ENCODE measurements around the gene HNRNPUL1. TPM values are rescaled to one million over a fixed set of nuclear protein-coding genes. Genes with fewer than 3 reads are reported as not detected.
A peak's percentile ranks its signal among the peaks of the same experiment; 100 is the strongest.
"Not testable (repeated sequence)": the region's sequence is repeated elsewhere in the genome, so short reads cannot be mapped to it uniquely, and the experiment has no call there.

The HNRNPUL1 gene
- total RNA-seq, 1 donor, result 114 TPM

GRCh38 chr19:41276231-41276630 lies 12.1 kb downstream of the HNRNPUL1 start:
- Histone ChIP-seq H3K27me3 (ENCODE audit: insufficient read depth, low read length) (no peaks in the 10 kb centered on the region), H3K79me2 (ENCODE audit: insufficient read depth, low read length) (peaks cover 22% of the 10 kb centered on the region), H3K36me3 (ENCODE audit: insufficient read depth, low read length) (peaks cover 96% of the 10 kb centered on the region), H3K4me3 (ENCODE audit: insufficient read depth, low read length) (no peak overlapping the region), H3K4me2 (ENCODE audit: insufficient read depth, low read length) (no peak overlapping the region), H3K9me3 (ENCODE audit: low read depth, low read length) (no peaks in the 10 kb centered on the region), H3K4me1 (ENCODE audit: insufficient read depth, low read length) (no peaks in the 10 kb centered on the region), H3K27ac (ENCODE audit: low read depth, low read length) (peak overlapping the region; percentile 15), H2AFZ (ENCODE audit: low read length) (no peak overlapping the region), H4K20me1 (ENCODE audit: insufficient read depth, low read length) (peaks cover 21% of the 10 kb centered on the region)
- no peak for DNase-seq (ENCODE audit: insufficient read length, low spot score, missing footprints)
- no peak for TF ChIP-seq CTCF (IDR thresholded peaks at IDR 0.05; ENCODE audit: extremely low read depth, low read depth, low read length)

DNA sequence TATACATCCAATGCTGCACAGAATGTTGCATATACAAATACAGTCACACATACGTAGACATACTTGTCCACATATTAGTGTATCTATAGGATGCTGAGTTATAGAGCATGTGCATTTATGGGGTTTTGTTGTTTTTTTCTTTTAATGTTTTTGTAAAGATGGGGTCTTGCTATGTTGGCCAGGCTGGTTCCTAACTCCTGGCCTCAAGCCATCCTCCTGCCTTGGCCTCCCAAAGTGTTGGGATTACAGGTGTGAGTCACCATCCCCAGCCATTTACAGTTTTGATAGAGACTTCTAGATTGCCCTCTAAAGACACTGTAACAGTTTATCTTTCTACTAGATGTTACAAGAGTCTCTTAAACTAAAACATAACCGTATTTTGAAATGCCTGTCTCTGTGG lies 14.3 kb downstream of the HNRNPUL1 start:
- Histone ChIP-seq H4K20me1 (ENCODE audit: insufficient read depth, low read length) (peaks cover 11% of the 10 kb centered on the region), H3K4me2 (ENCODE audit: insufficient read depth, low read length) (no peak overlapping the region), H2AFZ (ENCODE audit: low read length) (no peak overlapping the region), H3K79me2 (ENCODE audit: insufficient read depth, low read length) (peaks cover 10% of the 10 kb centered on the region), H3K36me3 (ENCODE audit: insufficient read depth, low read length) (peaks cover 94% of the 10 kb centered on the region), H3K9me3 (ENCODE audit: low read depth, low read length) (no peaks in the 10 kb centered on the region), H3K27ac (ENCODE audit: low read depth, low read length) (no peak overlapping the region), H3K27me3 (ENCODE audit: insufficient read depth, low read length) (no peaks in the 10 kb centered on the region), H3K4me3 (ENCODE audit: insufficient read depth, low read length) (no peak overlapping the region), H3K4me1 (ENCODE audit: insufficient read depth, low read length) (no peaks in the 10 kb centered on the region)
- no peak for TF ChIP-seq CTCF (IDR thresholded peaks at IDR 0.05; ENCODE audit: extremely low read depth, low read depth, low read length)
- no peak for DNase-seq (ENCODE audit: insufficient read length, low spot score, missing footprints)

DNA sequence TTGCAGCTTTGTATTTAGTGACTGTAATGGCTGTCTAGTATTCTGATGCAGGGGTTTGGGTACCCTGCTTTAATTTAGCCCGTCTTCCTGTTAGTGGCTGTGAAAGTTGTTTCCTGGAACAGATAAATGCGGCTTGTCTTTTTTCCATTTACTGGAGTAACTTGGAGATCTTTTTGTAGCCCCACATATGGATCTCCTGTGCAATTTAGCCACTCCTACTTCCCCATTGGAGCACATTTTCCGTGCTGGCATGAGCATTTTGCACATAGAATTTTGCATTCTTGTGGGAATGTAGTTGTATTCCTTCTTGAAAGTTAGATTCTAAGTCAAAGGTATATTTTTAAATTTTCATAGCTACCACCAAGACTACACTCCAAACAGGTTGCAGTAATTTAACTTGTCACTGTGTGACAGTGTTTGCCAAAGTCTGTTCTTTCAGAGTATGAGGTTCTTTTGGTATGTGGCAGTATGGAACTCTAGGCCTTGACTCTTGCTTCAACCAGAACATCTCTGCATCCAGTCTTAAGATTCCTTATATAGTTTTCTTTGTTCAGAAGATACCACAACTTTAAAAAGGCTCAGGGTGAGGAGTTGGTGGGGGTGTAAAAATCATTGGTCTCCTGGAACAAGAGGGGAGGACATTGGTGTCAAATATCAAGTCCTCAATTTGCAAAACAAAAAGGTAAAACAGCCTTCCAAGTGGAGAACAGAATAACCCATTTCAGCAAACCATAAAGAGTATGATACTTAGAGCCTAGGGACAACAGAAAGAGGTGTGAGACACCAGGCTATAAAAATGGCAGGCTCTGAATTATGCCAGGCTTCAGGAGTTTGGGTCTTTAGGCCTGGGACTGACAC lies 24.7 kb downstream of the HNRNPUL1 start:
- peaks cover 87% of the 10 kb centered on the region for H3K36me3 ChIP-seq (ENCODE audit: insufficient read depth, low read length)
- H3K9me3 ChIP-seq (ENCODE audit: low read depth, low read length), result no peaks in the 10 kb centered on the region
- H4K20me1 ChIP-seq (ENCODE audit: insufficient read depth, low read length), result peaks cover 6% of the 10 kb centered on the region

GRCh38 chr19:41289814-41290213 lies 25.6 kb downstream of the HNRNPUL1 start:
- not testable (repeated sequence) for H3K4me3 ChIP-seq (ENCODE audit: insufficient read depth, low read length); H4K20me1 ChIP-seq (ENCODE audit: insufficient read depth, low read length); DNase-seq (ENCODE audit: insufficient read length, low spot score, missing footprints); H3K9me3 ChIP-seq (ENCODE audit: low read depth, low read length); H3K27ac ChIP-seq (ENCODE audit: low read depth, low read length); H2AFZ ChIP-seq (ENCODE audit: low read length); H3K4me2 ChIP-seq (ENCODE audit: insufficient read depth, low read length); H3K27me3 ChIP-seq (ENCODE audit: insufficient read depth, low read length); H3K4me1 ChIP-seq (ENCODE audit: insufficient read depth, low read length)
- Histone ChIP-seq H3K36me3 (ENCODE audit: insufficient read depth, low read length) (peaks cover 89% of the 10 kb centered on the region), H3K79me2 (ENCODE audit: insufficient read depth, low read length) (peaks cover 36% of the 10 kb centered on the region)

More for the DNA sequence above, 24.7 kb downstream of the HNRNPUL1 start:
- Histone ChIP-seq H2AFZ (ENCODE audit: low read length) (no peak overlapping the region), H3K79me2 (ENCODE audit: insufficient read depth, low read length) (peaks cover 28% of the 10 kb centered on the region), H3K4me3 (ENCODE audit: insufficient read depth, low read length) (no peak overlapping the region), H3K27me3 (ENCODE audit: insufficient read depth, low read length) (no peaks in the 10 kb centered on the region), H3K4me2 (ENCODE audit: insufficient read depth, low read length) (no peak overlapping the region), H3K4me1 (ENCODE audit: insufficient read depth, low read length) (no peaks in the 10 kb centered on the region), H3K27ac (ENCODE audit: low read depth, low read length) (no peak overlapping the region)
- DNase-seq (ENCODE audit: insufficient read length, low spot score, missing footprints), result no peak
- no peak for TF ChIP-seq CTCF (IDR thresholded peaks at IDR 0.05; ENCODE audit: extremely low read depth, low read depth, low read length)
